HTR-8/SVneo (cell line): ENCODE measurements around the gene PLN.

Experiments
- DNase-seq: peaks from one replicate; pipeline ENCODE4 v3.0.0; 2011; ENCODE audit warnings: low spot score, mixed read lengths; ENCODE audit not compliant: insufficient read length
- FAIRE-seq: peaks from 2 replicates; lab custom pipeline; 2011; peaks lifted over from hg19 to GRCh38; lab: Jason Lieb, UNC

The PLN gene

DNA sequence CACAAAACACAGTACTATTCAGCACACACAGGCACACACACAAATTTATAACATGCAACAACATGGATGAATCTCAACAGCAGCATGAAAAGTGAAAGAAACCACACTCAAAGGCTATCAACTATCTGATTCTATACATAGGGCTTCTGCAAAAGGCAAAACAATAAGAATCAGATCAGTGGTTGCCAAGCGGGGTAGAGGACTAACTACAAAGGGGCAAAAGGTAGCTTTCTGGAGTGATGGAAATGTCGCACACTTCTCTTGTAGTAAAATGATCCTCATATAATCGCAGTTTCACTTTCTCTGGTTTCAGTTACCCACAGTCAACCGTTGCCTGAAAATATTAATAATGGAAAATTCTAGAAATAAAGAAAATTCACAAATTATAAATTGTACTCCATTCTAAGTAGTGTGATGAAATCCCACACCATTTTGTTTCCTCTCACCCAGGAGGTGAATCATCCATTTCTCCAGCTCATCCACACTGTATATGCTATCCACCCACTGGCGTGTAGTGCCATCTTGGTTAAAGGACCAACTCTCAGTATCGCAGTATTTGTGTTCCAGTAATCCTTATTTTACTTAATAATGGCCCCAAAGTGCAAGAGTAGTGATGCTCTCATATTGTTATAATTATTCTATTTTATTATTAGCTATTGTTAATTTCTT, 12.8 kb upstream of the PLN start:
- no peak for FAIRE-seq

DNA sequence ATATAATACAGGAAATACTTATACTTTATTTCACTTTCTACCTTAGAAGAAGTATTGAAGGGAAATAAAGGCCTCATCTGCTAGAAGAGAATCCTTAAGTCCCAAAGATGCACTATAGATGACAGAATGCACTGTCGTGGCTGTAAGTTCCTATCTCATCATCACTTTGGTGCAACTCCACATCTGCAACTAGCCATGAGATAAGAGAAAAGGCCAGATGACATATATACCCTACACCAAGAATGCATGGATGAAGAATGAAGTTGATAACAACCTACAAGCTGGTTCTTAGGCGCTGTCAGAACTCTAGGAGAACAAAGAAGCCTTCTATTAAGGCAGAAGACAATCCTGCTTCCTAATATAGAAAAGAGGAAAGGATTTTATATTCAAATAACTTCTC, 11.6 kb upstream of the PLN start:
- FAIRE-seq (no peak), DNase-seq (no peak)

More for the DNA sequence above, 12.8 kb upstream of the PLN start:
- no peak for DNase-seq

DNA sequence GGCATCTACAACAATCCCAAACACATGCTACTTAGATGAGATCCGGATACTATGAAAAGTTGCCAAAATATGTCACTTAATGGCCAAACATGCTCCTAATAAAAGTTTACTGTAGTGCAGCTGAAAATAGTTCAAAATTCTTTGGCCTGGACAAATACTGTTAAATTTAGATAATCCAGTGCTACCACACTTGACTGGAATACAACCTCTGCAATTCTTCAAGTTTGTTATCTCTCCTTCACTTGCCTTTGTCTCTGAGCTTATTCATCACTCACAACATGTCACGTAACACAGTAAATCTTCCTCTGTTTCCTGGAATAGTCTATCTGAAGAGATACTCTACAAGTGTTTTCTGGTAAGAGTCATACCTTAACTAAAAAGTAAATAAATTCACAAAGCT, 10.5 kb upstream of the PLN start:
- DNase-seq (no peak), FAIRE-seq (no peak)

DNA sequence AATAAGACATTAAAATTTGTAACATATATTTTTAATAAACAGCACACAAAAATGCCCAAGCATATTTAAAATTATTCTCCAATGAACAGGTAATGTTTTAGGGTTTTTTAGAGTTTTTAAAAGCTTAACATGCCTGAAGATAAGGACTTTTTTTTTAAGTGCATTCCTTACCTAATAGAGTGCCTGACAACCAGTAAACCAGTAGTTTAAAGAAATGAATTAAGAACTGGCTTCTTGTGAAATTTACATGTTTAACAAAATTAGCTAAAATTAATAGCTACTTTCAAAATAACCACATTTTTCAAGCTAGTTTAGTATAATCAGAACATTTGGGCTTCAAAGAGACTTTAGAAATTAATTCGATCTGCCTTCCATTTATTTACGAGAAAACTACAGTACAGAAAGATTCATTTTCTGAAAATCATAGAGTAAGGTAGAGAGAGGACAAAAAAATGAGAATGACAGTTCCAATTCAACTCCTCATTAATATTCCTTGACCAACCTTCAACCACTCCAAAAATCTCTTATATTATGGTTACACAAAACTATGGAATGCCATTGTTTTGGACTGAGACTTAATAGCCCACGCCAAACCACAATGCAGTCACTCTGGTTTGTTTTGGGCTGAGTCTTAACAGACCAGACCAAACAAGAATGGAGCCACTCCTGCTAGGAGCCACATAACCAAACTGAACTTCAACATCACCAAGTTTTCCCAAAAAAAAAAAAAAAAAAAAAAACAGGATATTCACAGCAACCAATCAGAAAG, 5.7 kb upstream of the PLN start:
- DNase-seq = no peak
- no peak for FAIRE-seq

DNA sequence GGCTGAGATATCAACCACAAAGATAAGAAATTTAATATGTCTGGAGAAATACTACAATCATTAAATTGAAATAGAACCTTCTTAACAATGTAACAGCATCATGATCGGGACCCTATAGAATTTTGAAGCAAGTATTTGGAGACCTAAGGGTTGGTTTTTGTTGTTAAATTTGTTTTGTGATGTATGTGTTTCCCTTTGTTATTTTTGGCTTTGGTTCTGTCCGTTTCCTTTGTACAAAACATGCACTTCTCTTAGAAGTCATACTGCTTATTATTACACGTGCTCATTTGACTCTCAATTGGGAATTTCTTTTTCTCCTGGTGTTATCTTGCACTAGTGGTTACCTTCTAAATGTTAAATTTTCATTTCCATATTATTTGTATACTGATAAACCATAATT, 4.0 kb upstream of the PLN start:
- no peak for FAIRE-seq
- no peak for DNase-seq

DNA sequence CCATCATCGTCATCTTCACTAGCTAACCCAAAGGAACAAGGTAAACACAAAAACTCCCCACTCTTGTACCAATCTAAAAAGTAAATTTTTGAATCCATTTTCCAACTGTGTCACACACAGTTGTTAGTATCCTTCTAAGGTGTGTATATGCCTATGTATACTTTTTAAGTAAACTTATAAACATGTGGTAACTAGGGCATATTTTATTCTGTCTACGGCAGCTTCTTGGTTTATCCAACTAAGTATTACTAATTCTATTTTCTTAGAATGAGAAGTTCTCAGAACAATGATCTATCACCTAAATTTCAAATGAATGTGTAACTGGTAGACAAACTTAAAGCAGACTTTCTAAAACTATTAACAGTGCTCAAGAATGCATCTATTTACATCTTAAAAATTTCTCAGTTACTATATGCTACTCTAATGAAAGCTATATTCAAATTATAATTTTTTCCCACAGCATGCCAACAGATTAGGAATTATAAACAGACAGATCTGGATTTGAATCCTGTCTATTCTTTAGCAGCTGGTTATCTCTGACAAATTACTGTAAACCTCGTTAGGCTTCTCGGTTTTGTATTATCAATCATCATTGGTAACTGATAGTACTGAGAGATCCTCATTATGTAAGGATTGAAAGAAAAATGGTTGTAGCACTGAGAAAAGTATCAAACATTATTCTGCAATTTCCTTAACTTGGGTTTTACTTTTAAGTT, 1.8 kb upstream of the PLN start:
- FAIRE-seq (no peak), DNase-seq (no peak)

DNA sequence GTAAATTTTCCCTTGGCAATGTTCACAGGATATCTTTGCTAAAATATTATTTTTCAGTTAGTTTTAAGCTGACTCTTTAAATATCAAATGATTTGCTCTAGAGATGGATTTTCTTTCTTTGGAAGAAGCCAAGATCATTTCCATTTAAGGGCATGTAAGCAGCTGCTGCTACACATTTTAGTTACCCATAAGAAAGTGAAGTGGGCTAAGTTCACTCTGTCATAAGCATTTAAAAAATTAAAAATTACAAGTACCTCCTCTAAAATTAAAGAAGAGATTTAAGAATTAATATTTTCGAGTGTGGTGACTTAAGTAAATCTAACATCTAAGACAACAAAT, 1.2 kb upstream of the PLN start:
- no peak for FAIRE-seq
- DNase-seq = no peak

DNA sequence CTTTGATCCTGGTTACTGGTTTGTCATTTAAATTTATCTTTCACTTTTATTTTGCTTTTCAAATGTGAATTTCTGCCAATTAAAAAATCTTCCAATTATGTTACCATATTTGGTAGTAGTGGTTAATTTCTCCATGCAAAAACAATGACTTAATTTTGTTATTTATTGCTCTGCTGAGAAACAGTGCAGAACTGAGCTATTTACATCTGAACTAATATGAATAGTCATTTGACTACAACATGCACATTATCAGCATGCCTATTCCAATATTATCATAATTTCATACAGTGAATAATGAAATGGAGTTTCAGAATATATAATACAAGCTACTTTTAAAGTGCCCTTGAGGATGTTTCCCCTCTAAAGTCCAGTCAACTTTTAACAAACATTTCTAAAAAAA, 517 bp downstream of the PLN start:
- DNase-seq (no peak), FAIRE-seq (no peak)

DNA sequence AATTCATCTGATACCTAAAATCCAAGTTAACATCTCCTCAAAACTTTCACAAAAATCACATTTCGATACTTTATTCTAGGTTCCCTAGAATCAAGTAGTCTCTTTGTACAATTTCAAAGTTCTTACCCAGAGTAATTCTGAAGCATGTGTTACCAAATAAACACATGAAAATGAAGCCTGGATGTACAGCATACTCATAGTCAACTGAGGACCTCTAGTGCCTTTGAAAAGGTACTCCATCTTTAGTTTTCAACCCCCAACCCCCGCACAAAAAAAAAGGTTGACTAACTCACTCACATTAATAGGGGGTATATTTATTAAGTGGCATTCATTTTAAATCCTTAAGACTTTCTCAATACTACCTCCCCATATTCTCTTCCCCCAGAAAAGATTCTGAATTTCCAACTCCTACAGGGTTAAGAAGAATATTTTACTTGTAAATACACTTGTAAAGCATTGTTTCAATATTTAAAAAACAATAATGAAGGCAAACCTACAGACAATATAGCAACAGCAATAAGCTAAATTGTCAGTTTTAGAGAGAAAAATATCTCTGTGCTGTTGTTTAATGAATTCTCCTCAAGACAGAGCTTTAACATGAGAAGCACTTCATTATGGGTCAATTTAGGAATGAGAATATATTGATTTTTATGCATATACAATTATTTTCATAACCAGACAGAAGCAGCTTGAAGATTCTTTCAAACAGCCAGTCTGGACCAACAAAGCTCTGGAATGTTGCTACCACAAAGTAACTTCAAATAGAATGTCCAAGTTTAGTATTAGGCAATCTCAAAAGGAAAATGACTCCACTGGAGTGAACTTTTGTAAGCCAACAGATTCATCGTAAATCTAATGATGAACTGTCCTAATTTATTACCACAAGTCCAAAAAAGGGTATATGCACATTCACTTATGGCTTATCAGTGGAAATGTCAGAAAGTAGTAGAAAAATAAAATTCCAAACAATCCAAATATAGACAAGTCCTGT, 3.3 kb downstream of the PLN start:
- FAIRE-seq (no peak), DNase-seq (peak; percentile 45)

DNA sequence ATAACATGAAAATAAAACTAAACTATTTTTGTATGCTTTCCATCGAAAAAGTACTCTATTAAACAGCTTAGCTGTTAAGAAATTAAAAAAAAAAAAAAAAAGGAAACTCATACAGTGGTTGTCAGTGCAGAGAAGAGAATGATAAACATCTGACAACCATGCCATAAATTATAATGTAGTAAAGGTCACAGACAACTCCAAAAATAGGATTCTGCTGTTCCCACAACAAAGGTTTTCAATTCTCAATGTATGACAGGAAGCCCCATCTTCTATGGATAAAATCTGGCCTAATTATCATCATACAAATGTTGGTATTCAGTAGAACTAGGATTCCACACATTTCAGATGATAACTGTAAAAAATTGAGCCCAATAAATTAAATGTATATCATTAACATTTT, 5.0 kb downstream of the PLN start:
- DNase-seq (no peak), FAIRE-seq (no peak)

DNA sequence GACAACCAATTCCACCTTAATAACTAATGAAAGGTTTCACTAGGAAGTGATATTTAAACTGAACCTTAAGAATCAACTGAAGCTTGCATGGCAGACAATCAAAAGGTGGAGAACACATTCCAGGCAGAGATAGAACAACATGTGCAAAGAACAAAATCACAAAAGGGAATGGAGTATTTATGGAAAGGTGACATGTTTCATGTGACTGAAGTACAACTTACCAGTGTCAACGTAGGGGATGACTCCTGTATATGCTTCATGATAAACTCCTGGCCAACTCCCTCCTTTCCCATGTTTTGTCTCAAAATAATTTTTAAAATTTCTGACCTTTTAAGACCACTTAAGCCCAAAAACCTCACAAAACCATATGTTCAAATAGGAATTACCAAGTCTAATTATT, 6.6 kb downstream of the PLN start:
- DNase-seq = no peak
- FAIRE-seq = peak; percentile 42

DNA sequence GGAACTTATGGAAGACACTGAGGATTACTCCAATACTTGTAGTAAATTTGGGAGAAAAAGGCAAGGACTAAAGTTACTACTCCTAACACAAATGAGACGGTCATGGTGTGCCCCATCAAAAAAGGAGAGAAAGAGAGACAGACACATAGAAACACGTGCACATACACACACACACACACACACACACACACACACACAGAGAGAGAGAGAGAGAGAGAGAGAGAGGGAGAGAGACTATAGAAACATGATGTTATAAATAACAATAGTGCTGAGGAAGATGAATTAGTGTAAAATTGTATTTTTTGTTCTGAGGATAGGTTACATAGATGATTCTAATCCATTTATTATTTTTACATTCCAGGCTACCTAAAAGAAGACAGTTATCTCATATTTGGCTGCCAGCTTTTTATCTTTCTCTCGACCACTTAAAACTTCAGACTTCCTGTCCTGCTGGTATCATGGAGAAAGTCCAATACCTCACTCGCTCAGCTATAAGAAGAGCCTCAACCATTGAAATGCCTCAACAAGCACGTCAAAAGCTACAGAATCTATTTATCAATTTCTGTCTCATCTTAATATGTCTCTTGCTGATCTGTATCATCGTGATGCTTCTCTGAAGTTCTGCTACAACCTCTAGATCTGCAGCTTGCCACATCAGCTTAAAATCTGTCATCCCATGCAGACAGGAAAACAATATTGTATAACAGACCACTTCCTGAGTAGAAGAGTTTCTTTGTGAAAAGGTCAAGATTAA, 10.5 kb downstream of the PLN start:
- DNase-seq = no peak
- no peak for FAIRE-seq

DNA sequence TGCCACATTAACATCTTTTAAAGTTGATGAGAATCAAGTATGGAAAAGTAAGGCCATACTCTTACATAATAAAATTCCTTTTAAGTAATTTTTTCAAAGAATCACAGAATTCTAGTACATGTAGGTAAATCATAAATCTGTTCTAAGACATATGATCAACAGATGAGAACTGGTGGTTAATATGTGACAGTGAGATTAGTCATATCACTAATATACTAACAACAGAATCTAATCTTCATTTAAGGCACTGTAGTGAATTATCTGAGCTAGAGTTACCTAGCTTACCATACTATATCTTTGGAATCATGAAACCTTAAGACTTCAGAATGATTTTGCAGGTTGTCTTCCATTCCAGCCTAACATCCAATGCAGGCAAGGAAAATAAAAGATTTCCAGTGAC, 11.6 kb downstream of the PLN start:
- DNase-seq (no peak), FAIRE-seq (no peak)

DNA sequence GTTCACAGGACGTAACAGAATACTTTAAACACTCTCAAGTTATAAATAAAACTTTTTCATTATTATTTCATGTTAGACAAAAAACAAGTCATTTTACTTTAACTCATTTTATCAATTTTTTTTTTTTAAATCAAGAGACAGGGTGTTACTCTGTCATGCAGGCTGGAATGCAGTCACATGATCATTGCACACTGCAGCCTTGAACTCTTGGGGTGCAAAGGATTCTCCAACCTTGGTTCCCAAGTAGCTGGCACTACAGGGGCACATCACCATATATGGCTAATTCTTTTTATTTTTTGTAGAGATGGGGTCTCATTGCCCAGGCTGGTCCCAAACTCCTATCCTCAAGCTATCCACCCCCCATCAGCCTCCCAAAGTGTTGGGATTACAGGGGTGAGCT, 14.2 kb downstream of the PLN start:
- FAIRE-seq (no peak), DNase-seq (no peak)

DNA sequence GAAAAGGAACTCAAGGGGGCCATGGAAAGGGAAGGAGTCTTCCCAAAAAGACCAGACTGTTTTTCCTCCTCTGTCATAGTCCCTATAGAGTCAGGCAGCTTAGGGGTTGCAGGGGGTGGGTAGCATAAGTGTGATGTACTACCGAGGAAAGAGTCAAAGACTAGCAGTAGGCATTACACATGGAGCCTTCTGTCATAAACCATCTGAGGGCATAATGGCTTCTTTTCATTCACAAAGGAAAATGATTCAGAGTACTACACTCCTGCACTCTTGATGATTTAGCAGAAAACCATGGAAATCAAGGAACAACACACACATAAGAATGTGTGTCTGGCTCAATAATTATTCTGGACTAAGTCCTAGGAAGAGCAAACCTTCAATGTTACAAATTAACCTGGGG, 14.9 kb downstream of the PLN start:
- no peak for DNase-seq
- no peak for FAIRE-seq

DNA sequence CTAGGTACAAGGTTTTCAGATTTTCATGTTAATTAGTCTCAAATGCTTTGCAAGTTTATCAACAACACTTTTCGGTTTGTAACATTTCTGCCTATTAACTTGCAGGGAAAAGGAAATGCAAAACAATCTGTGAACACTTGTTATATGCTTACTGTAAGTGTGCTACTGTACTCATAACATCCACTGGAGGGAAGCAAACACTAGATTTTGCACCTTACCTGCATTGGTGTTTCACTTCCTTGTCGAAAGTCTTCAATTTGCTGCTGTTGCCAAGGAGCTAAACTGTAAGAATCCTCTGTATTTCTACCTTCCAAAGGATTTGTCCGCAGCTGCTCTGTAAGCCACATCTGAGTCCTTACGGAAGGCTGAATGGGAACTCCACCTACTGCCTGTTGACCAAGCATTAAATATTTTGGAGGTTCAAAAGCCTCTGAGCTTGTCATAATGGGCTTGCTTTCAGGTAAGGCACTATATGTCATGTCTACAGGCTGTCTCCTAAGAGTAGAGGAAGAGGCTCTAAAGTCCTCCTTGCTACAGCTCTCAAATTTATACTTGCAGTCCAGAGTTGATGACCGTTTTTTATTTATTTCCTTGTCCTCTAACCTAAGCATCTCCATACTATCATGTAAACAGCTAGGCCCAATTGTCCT, 17.3 kb downstream of the PLN start:
- peak; percentile 38 for FAIRE-seq

DNA sequence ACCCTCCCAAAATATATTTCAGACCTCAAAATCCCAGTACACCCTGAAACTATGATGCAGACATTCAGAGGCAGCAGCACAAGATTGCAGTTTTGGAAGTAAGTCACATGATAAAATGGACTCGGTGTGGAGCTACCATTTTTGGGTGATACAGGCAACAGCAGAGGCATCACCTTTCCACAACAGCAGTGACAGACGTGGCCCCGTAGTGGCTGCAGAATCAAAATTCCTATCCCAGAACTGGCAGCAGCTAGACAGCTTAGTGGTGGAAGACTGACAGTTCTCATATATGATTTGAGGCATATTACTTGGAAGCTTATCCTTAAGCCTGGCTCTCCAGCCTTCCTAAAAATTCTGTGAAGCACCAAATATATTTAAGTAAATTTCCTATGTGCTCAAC, 19.9 kb downstream of the PLN start:
- FAIRE-seq (no peak), DNase-seq (no peak)

More for the DNA sequence above, 17.3 kb downstream of the PLN start:
- DNase-seq = peak; percentile 20

DNA sequence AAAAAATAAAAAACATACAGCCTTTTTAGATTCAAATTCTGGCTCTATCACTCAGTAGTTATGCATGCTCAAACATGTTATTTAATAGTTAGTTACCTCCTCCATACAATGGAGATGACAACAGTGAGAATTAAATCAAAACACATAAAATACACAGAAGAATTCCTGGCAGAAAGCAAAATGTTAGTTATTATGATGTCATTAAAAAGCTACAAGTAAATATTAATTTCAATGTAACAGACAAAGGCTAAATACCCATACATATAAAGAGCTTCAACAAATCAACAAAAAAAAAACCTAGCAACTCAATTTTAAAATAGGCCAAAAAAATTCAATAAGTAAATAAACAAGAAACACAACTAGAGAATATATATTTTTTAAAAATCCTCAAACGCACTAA, 21.4 kb downstream of the PLN start:
- DNase-seq = no peak
- no peak for FAIRE-seq

DNA sequence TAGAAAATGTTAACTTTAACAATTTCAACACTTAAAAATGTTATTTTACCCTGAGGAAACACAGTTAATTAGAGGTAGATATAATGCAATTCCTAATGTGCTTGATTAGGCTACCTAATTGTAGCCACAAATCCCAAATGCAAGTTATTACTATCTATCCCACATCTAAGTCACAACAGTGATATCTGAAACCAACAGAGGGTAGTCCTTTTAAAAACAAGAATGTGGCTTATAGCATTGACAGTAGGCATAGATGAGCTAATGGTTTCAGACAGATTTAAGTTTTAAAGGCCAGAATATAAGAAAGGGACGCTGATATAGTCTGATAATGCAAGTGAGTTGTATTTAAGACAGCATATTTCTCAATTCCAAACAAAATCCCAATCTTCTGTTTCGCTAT, 23.0 kb downstream of the PLN start:
- DNase-seq (no peak), FAIRE-seq (no peak)
